Thyroid gland (tissue), 4 donors: Measurements from ENCODE around the gene DNAJB9.

Experiments
- POLR2A ChIP-seq, 2 donors: fragments of 450-650 bp; IDR thresholded peaks; one replicate each; pipeline ENCODE4 v1.6.1; 2017; ENCODE audit warnings: antibody characterized with exemption in 2 of 2, mild to moderate bottlenecking in 2 of 2, moderate library complexity in 1 of 2
- TF ChIP-seq, protein P1 (sequence below), 6 experiments: fragments of 200-600 bp in 3 of 6; fragments of 450-650 bp in 3 of 6; sonication (generic) in 3 of 6; IDR thresholded peaks; one replicate each; pipeline ENCODE4 v1.5.1; 2016 to 2019; ENCODE audit warnings: antibody characterized with exemption in 6 of 6, mild to moderate bottlenecking in 2 of 6, inconsistent platforms in 1 of 6, moderate library complexity in 1 of 6

DNA sequence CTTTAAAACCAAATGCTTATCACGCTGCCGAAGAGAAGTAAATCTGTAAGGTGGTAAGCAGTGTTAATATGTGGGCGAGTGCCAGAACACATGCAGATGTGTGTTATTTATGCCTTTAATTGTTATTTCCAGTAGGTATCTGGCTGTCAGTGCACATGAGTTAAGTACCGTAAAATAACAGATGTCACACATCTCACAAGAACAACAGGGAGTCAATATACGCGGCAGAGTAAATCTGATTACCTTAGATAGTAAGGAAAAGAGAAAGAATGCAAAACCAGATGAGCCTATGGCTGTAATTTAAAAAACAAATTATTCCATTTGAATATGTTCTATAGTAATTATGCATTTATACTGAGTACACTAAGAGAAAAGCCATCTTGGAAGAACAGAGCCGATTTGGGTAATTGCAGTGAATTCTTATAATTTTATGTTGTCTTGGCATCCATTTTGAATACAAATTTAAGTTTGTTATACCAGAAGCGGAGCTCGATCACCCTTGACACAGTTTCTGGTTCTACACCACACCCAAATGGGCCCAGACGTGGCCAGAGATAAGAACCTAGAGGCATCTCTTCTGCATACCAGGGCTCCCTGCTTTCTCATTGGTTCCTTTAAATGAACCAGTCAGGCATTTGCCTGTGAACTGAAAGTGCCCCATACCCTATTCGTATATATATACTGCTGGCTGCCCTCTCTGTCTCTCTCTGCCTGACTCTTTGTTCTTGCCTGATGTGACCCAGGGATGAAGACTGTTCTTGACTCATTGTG, 34.8 kb downstream of the DNAJB9 start:
- no peak for TF ChIP-seq POLR2A (IDR thresholded peaks at IDR 0.05)
- TF ChIP-seq, protein P1, sequence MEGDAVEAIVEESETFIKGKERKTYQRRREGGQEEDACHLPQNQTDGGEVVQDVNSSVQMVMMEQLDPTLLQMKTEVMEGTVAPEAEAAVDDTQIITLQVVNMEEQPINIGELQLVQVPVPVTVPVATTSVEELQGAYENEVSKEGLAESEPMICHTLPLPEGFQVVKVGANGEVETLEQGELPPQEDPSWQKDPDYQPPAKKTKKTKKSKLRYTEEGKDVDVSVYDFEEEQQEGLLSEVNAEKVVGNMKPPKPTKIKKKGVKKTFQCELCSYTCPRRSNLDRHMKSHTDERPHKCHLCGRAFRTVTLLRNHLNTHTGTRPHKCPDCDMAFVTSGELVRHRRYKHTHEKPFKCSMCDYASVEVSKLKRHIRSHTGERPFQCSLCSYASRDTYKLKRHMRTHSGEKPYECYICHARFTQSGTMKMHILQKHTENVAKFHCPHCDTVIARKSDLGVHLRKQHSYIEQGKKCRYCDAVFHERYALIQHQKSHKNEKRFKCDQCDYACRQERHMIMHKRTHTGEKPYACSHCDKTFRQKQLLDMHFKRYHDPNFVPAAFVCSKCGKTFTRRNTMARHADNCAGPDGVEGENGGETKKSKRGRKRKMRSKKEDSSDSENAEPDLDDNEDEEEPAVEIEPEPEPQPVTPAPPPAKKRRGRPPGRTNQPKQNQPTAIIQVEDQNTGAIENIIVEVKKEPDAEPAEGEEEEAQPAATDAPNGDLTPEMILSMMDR (IDR thresholded peaks at IDR 0.05): no peak
